Mesenchymal stem cell (in vitro differentiated cells and primary cell): ENCODE measurements around the gene KLHDC8A.
A peak's percentile ranks its signal among the peaks of the same experiment; 100 is the strongest.

Experiments used
- DNase-seq: peaks from one replicate; pipeline ENCODE4 v3.0.0-alpha.2; 2013
- H2AFZ ChIP-seq: one replicate; pipeline ENCODE4 v1.6.1; 2013; ENCODE audit warnings: low read depth, mild to moderate bottlenecking, control low read depth, inconsistent platforms, low read length, moderate library complexity
- H2AK5ac ChIP-seq: 2 replicates; pipeline ENCODE4 v1.6.1; 2013; ENCODE audit warnings: low read length, moderate library complexity, mild to moderate bottlenecking, inconsistent platforms; ENCODE audit not compliant: severe bottlenecking
- H2BK120ac ChIP-seq: one replicate; pipeline ENCODE4 v1.6.1; 2013; ENCODE audit warnings: low read depth, mild to moderate bottlenecking, inconsistent platforms, low read length, moderate library complexity
- H2BK12ac ChIP-seq, 2 experiments: one replicate each; pipeline ENCODE4 v1.6.1; 2013; ENCODE audit warnings: inconsistent platforms in 2 of 2, low read length in 2 of 2, mild to moderate bottlenecking in 2 of 2, moderate library complexity in 2 of 2, control low read depth in 1 of 2
- H2BK15ac ChIP-seq: one replicate; pipeline ENCODE4 v1.6.1; 2013; ENCODE audit warnings: mild to moderate bottlenecking, low read depth, inconsistent platforms; ENCODE audit not compliant: poor library complexity, severe bottlenecking
- H2BK5ac ChIP-seq: 2 replicates; pipeline ENCODE4 v1.6.1; 2013; ENCODE audit warnings: low read depth, mild to moderate bottlenecking, low read length, control low read depth, inconsistent platforms; ENCODE audit not compliant: poor library complexity, severe bottlenecking
- H3K14ac ChIP-seq, 2 experiments: one replicate each; pipeline ENCODE4 v1.6.1; 2013; ENCODE audit warnings: inconsistent platforms in 2 of 2, low read length in 2 of 2, control low read depth in 1 of 2, mild to moderate bottlenecking in 1 of 2, moderate library complexity in 1 of 2
- H3K18ac ChIP-seq, 2 experiments: one replicate each; pipeline ENCODE4 v1.6.1; 2013; ENCODE audit warnings: inconsistent platforms in 2 of 2, low read length in 2 of 2, control low read depth in 1 of 2, low read depth in 1 of 2, mild to moderate bottlenecking in 1 of 2
- H3K23ac ChIP-seq, 2 experiments: one replicate each; pipeline ENCODE4 v1.6.1; 2013; ENCODE audit warnings: inconsistent platforms in 2 of 2, low read length in 2 of 2, mild to moderate bottlenecking in 2 of 2, moderate library complexity in 2 of 2, control low read depth in 1 of 2
- H3K27ac ChIP-seq: 2 replicates; pipeline ENCODE4 v1.5.1; 2013; ENCODE audit warnings: mild to moderate bottlenecking, moderate library complexity, low read length, control low read depth, inconsistent platforms; ENCODE audit not compliant: poor library complexity, severe bottlenecking
- H3K27me3 ChIP-seq, 2 experiments: 2 replicates each; pipeline versions ENCODE4 v1.6.1 to v1.7.0; 2013; ENCODE audit warnings: low read length in 2 of 2, mild to moderate bottlenecking in 2 of 2, moderate library complexity in 2 of 2, control low read depth in 1 of 2, inconsistent platforms in 1 of 2; ENCODE audit not compliant: control insufficient read depth in 1 of 2, insufficient read depth in 1 of 2
- H3K36me3 ChIP-seq, 2 experiments: 2 replicates each; pipeline versions ENCODE4 v1.6.1 to v1.7.0; 2013; ENCODE audit warnings: low read length in 2 of 2, control low read depth in 1 of 2, inconsistent platforms in 1 of 2, low read depth in 1 of 2, mild to moderate bottlenecking in 1 of 2; ENCODE audit not compliant: insufficient read depth in 2 of 2, control insufficient read depth in 1 of 2
- H3K4ac ChIP-seq, 2 experiments: one replicate each; pipeline ENCODE4 v1.6.1; 2013; ENCODE audit warnings: inconsistent platforms in 2 of 2, low read length in 2 of 2, mild to moderate bottlenecking in 2 of 2, moderate library complexity in 2 of 2, control low read depth in 1 of 2, low read depth in 1 of 2
- H3K4me1 ChIP-seq: 2 replicates; pipeline ENCODE4 v1.6.1; 2013; ENCODE audit warnings: low read depth, low read length, control low read depth; ENCODE audit not compliant: control insufficient read depth, insufficient read depth
- H3K4me2 ChIP-seq: 2 replicates; pipeline ENCODE4 v1.6.1; 2013; ENCODE audit warnings: low read length, mild to moderate bottlenecking, inconsistent platforms; ENCODE audit not compliant: poor library complexity, severe bottlenecking
- H3K4me3 ChIP-seq, 2 experiments: 2 replicates each; pipeline versions ENCODE4 v1.5.1 to v1.7.0; 2013; ENCODE audit warnings: low read length in 2 of 2, mild to moderate bottlenecking in 2 of 2, control low read depth in 1 of 2, low read depth in 1 of 2; ENCODE audit not compliant: insufficient read depth in 1 of 2
- H3K79me1 ChIP-seq: replicated peaks from 2 replicates; pipeline ENCODE4 v1.6.1; 2013; ENCODE audit warnings: mild to moderate bottlenecking, control low read depth, low read length, inconsistent platforms; ENCODE audit not compliant: poor library complexity, severe bottlenecking
- H3K9ac ChIP-seq: 2 replicates; pipeline ENCODE4 v1.7.0; 2013; ENCODE audit warnings: mild to moderate bottlenecking, low read length, moderate library complexity
- H3K9me3 ChIP-seq: 2 replicates; pipeline ENCODE4 v1.7.0; 2013; ENCODE audit warnings: mild to moderate bottlenecking, low read length; ENCODE audit not compliant: control insufficient read depth
- H4K8ac ChIP-seq: one replicate; pipeline ENCODE4 v1.6.1; 2013; ENCODE audit warnings: inconsistent platforms, mild to moderate bottlenecking, low read length, moderate library complexity
- H4K91ac ChIP-seq: one replicate; pipeline ENCODE4 v1.6.1; 2013; ENCODE audit warnings: mild to moderate bottlenecking, low read length, inconsistent platforms
- WGBS: methylation state at CpG from one replicate; pipeline ENCODE4 v1.1.7; 2013; ENCODE audit warnings: mixed read lengths; 5-methylcytosine and 5-hydroxymethylcytosine counted together

The KLHDC8A gene

GRCh38 chr1:205310976-205311704 is 45.6 kb downstream of the KLHDC8A start:
- WGBS, result 100% methylated on average over 3 of the region's 8 CpGs
- H3K4me2 ChIP-seq, result no peak overlapping the region
- no peak overlapping the region for H4K8ac ChIP-seq
- no peak overlapping the region for H3K27ac ChIP-seq
- H3K14ac ChIP-seq, result no peak overlapping the region
- H3K4ac ChIP-seq, result no peak overlapping the region
- no peak overlapping the region for H2BK5ac ChIP-seq
- H2BK12ac ChIP-seq, result no peak overlapping the region
- no peak overlapping the region for H2BK120ac ChIP-seq
- H2BK15ac ChIP-seq, result no peak overlapping the region
- H2AFZ ChIP-seq, result no peak overlapping the region
- H3K9ac ChIP-seq, result no peak overlapping the region
- no peaks in the 10 kb centered on the region for H3K27me3 ChIP-seq
- no peak overlapping the region for H3K23ac ChIP-seq
- H3K36me3 ChIP-seq, result peaks cover 39 to 62% of the 10 kb centered on the region in 2 experiments
- H2AK5ac ChIP-seq, result no peak overlapping the region
- no peaks in the 10 kb centered on the region for H3K9me3 ChIP-seq
- no peak overlapping the region for H3K18ac ChIP-seq
- peaks cover 29% of the 10 kb centered on the region for H3K4me1 ChIP-seq
- H3K79me1 ChIP-seq, result peaks cover 33% of the 10 kb centered on the region
- H4K91ac ChIP-seq, result no peak overlapping the region
- no peak overlapping the region for H3K4me3 ChIP-seq
- DNase-seq, result no peak

- H2AK5ac ChIP-seq, result no peak overlapping the region
- no peak overlapping the region for H3K4me3 ChIP-seq
- H4K91ac ChIP-seq, result no peak overlapping the region
- H3K4me1 ChIP-seq, result peaks cover 26% of the 10 kb centered on the region
- H3K27me3 ChIP-seq, result no peaks in the 10 kb centered on the region
- no peak overlapping the region for H2BK15ac ChIP-seq
- H3K36me3 ChIP-seq, result peaks cover 50 to 74% of the 10 kb centered on the region in 2 experiments
- H3K79me1 ChIP-seq, result peaks cover 35% of the 10 kb centered on the region
- no peak overlapping the region for H2BK12ac ChIP-seq
- no peak overlapping the region for H3K14ac ChIP-seq
- no peak overlapping the region for H3K18ac ChIP-seq
- no peak overlapping the region for H3K9ac ChIP-seq
- H3K23ac ChIP-seq, result no peak overlapping the region
- H3K9me3 ChIP-seq, result no peaks in the 10 kb centered on the region
- WGBS, result 92% methylated on average over 1 of the region's 1 CpG
- H3K4ac ChIP-seq, result no peak overlapping the region
- H2AFZ ChIP-seq, result no peak overlapping the region
- H2BK120ac ChIP-seq, result no peak overlapping the region
- no peak for DNase-seq
- H3K4me2 ChIP-seq, result no peak overlapping the region
- H4K8ac ChIP-seq, result no peak overlapping the region
- no peak overlapping the region for H3K27ac ChIP-seq
- no peak overlapping the region for H2BK5ac ChIP-seq
These were observed 47.0 kb downstream of the KLHDC8A start for GRCh38 chr1:205309741-205310140.

GRCh38 chr1:205306929-205307566 is 49.7 kb downstream of the KLHDC8A start:
- peak overlapping the region; percentile 14 for H2AK5ac ChIP-seq
- no peak overlapping the region for H4K8ac ChIP-seq
- no peak overlapping the region for H2BK120ac ChIP-seq
- H3K27ac ChIP-seq, result no peak overlapping the region
- no peak overlapping the region for H3K4me3 ChIP-seq
- no peak overlapping the region for H2BK12ac ChIP-seq
- H2BK5ac ChIP-seq, result no peak overlapping the region
- H2BK15ac ChIP-seq, result no peak overlapping the region
- peaks cover 37% of the 10 kb centered on the region for H3K79me1 ChIP-seq
- H3K9ac ChIP-seq, result no peak overlapping the region
- H3K27me3 ChIP-seq, result no peaks in the 10 kb centered on the region
- 93% methylated on average over 7 of the region's 7 CpGs for WGBS
- no peak overlapping the region for H3K18ac ChIP-seq
- H3K14ac ChIP-seq, result no peak overlapping the region
- H3K4me2 ChIP-seq, result no peak overlapping the region
- DNase-seq, result no peak
- H3K36me3 ChIP-seq, result peaks cover 69 to 88% of the 10 kb centered on the region in 2 experiments
- no peak overlapping the region for H3K23ac ChIP-seq
- H2AFZ ChIP-seq, result no peak overlapping the region
- no peaks in the 10 kb centered on the region for H3K9me3 ChIP-seq
- no peak overlapping the region for H3K4ac ChIP-seq
- H3K4me1 ChIP-seq, result peaks cover 27% of the 10 kb centered on the region
- H4K91ac ChIP-seq, result peak overlapping the region; percentile 4

GRCh38 chr1:205304695-205305070 is 52.0 kb downstream of the KLHDC8A start:
- H3K4me3 ChIP-seq, result no peak overlapping the region
- no peaks in the 10 kb centered on the region for H3K9me3 ChIP-seq
- DNase-seq, result no peak
- H2BK5ac ChIP-seq, result no peak overlapping the region
- no peak overlapping the region for H2BK15ac ChIP-seq
- H4K91ac ChIP-seq, result no peak overlapping the region
- peak overlapping the region in 1 of 2 experiments; percentile 23 for H3K18ac ChIP-seq
- H4K8ac ChIP-seq, result no peak overlapping the region
- no peak overlapping the region for H3K14ac ChIP-seq
- H3K23ac ChIP-seq, result no peak overlapping the region
- H3K4ac ChIP-seq, result no peak overlapping the region
- H3K27ac ChIP-seq, result peak overlapping the region; percentile 18
- no peak overlapping the region for H2AFZ ChIP-seq
- no peak overlapping the region for H2BK120ac ChIP-seq
- no peaks in the 10 kb centered on the region for H3K27me3 ChIP-seq
- WGBS, result 88% methylated on average over 1 of the region's 1 CpG
- no peak overlapping the region for H3K9ac ChIP-seq
- H3K79me1 ChIP-seq, result peaks cover 28% of the 10 kb centered on the region
- peaks cover 35% of the 10 kb centered on the region for H3K4me1 ChIP-seq
- H2AK5ac ChIP-seq, result peak overlapping the region; percentile 34
- H3K4me2 ChIP-seq, result no peak overlapping the region
- H3K36me3 ChIP-seq, result peaks cover 55 to 67% of the 10 kb centered on the region in 2 experiments
- H2BK12ac ChIP-seq, result no peak overlapping the region
